CMK (cell line): ENCODE data around the gene ATF7.
"Not testable (repeated sequence)": the region's sequence is repeated elsewhere in the genome, so short reads cannot be mapped to it uniquely, and the experiment has no call there.

Experiments
- DNase-seq: peaks from one replicate; pipeline ENCODE4 v3.0.0-alpha.2; 2010; ENCODE audit warnings: low read depth

ATF7 gene

DNA sequence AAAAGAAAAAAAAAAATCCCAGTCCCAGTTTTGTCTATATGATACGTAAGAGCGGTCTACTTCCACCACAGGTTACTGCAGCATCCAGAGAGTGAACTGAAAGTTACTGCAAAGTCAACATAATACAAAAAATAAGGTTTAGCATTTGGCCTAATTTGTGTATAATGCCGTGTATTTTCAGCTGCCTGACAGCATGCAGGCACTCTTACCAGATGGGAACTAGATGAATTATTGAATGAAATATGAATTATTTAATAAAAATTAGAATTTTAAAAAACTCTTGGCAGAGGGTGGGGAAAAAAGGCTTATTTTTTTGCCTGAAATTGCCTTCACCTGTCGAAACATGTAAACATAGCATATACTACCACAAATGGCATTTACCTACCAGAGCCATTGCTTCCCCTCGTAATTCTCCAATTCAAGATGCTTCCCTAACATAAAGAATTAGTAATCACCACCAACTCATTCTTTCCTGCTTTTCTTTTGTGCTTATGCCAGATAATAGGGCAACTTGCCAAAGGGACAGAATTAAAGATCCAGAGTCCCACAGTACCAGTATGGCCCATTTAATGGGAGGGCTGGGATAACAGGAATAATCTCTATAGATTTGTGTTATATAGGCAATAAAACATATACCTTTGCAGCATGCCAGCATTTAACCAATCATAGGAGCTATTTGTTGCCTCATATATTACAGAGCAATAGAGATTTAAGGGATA lies 31.1 kb downstream of the ATF7 start:
- DNase-seq = no peak

DNA sequence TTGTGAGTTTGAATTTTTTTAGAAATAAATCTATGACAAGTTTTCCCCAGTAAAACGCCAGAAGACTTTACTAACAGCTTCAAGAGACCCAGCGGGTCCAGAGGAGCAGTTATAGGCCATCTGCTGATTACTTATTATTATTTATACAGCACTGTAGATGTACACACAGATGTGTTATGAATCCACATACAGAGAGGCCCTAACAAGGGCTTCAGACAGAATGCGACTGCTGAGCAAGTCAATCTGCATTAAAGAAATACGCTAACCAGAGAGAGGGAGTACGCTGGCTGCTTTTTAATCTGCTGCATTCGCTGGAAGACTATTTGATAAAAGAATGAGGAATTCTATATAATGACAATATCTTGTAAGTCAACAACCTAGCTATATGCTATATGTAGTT lies 32.5 kb downstream of the ATF7 start:
- DNase-seq = no peak

DNA sequence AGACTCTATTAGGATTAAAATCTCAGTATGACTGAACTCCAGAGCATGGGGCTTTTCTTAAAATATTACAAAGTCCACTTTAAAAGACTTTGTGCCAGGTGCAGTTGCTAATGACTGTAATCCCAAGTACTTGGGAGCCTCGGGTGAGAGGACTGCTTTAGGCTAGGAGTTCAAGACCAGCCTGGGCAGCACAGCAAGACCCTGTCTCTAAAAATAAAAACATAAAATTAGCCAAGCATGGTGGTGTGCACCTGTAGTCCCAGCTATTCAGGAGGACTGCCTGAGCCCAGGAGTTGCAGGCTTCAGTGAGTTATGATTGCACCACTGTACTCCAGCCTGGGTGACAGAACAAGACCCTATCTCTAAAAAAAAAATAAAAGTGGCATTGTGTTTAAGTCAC lies 33.2 kb downstream of the ATF7 start:
- no peak for DNase-seq

DNA sequence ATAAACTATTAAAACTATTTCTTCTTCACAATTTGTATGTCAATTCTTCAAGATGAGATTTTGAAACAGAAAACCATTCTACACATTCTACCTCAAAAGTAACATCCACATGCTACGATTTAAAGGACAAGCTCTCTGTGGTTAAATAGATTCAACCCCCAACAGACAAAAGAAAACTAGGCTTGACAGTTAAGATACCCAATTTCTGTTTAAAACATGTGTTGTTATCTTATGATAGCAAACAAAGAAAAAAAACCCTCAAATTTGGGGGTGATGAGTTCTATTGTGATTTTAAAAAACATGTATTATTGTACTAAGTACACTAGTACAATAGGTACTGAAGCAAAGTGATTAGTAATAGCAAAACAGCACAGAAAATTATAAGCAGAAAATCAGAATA lies 33.8 kb downstream of the ATF7 start:
- DNase-seq = no peak

DNA sequence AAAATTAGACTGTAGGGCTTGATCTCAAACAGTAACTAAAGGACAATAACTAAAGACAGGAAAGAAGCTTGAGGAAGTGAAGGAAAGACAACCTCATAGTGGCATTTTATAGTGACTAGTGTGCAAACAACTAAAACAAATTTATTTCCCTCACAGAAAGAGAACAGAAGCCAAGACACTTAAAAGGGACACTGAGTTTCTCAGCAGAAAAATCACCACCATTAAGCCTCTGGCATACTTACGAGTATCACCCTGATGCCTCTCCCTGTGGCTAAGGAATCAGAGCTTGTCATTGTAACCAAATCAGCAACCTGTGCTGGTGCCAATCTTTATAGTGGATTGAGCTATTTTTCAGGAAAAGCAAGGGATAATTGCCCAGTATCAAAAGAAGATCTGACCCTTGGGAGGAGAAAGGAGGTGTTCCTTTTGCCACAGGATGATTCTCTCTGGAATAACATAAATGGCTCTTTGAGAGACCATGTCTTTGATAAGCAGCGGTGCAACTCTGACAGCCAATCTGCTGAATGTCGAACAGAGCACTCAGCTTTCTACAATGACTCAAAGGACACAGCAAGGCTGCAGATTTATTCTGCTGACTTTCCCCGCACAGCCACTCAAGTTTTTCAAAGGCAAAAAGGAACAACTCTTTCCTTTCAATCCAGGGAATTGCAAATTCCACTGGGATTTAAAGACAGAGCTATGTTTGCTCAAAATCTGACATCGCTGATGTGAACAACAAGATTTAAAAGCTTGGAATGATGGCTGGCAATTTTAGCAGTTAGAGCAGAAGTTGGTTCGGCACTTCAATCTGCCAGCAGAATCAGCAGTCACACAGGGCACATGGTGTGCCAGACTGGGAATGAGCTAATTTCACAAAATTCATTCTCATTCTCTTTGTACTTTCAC lies 34.6 kb downstream of the ATF7 start:
- no peak for DNase-seq

DNA sequence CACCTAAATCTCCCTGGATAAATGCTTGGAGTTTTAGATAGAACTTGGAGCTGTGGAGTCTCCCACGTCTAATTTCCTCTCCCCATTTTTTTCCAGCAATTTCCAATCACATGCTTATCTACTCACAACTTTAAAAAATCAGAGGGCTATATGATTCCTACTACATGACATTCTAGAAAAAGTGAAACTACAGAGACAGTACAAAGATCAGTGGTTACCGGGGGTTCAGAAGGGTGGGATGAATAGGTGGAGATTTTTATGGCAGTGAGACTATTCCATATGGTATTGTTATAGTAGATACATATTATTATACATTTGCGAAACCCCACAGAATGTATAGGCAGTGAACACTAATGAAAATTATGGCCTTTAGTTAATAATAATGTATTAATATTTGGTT lies 35.5 kb downstream of the ATF7 start:
- DNase-seq = no peak

DNA sequence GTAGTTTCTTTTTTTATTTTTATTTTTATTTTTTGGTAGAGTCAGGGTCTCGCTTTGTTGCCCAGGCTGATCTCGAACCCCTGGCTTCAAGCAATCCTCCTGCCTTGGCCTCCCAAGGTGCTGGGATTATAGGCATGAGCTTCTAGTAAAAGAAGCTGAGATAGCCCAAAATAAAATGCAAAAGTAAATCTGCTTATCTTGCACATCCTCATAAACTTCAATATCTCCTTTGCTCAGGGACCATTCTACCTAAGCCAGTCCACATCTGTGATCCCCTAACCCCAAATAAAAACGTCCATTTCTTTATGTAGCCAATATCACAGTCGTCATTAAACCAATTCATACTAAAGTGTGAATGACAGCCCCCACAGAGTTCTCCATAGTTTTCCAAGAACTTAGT lies 36.3 kb downstream of the ATF7 start:
- no peak for DNase-seq

DNA sequence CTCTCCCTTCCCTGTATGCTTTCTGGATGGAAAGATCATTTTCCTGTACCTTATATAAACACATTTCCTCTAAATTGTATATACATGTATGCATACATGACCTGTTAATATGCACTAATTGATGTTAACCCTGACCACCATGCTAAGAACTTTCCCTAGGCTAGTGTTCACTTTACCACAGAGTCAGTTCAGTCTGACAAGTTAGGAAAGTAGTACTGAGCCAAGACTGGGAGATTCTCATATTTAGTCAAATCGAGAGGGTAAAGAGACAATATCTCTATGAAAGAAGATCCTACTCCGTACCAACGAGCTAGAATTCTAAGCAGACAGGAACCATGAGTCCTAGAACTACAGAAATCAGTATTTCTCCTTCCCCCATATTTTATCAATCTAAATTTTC lies 36.8 kb downstream of the ATF7 start:
- DNase-seq = no peak

DNA sequence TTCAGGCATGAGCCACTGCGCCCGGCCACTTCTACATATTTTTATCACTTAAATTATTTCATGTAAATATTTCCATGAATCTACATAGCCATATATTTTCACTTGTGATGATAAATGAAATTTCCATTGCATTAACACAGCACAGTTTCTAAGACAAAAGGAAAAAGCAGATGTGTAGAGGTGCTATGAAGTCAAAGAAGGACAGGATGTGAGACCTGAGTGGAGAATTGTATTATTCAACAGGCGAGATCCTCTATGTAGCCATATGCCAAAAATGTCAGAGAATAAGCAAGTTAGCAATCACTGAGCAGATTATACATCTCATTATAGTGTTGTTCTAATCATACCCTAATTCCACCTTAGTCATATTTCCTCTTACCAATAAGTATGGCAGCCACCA lies 38.1 kb downstream of the ATF7 start:
- no peak for DNase-seq

DNA sequence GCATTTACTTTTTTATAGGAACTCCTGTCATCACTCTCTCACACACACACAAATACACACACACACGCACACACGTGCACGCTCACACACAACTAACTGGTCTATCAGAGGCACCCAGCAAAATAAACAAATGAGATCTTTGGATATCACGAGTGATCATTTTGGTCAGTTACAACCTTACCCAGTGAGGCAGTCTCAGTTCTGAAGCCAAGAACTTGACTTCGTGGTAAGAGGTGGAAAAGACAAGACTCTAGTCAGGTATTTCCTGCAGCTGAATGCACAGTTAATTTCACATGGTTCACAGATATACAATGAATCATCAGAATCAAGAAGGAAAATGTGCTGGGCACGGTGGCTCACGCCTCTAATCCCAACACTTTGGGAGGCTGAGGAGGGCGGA lies 39.4 kb downstream of the ATF7 start:
- no peak for DNase-seq

DNA sequence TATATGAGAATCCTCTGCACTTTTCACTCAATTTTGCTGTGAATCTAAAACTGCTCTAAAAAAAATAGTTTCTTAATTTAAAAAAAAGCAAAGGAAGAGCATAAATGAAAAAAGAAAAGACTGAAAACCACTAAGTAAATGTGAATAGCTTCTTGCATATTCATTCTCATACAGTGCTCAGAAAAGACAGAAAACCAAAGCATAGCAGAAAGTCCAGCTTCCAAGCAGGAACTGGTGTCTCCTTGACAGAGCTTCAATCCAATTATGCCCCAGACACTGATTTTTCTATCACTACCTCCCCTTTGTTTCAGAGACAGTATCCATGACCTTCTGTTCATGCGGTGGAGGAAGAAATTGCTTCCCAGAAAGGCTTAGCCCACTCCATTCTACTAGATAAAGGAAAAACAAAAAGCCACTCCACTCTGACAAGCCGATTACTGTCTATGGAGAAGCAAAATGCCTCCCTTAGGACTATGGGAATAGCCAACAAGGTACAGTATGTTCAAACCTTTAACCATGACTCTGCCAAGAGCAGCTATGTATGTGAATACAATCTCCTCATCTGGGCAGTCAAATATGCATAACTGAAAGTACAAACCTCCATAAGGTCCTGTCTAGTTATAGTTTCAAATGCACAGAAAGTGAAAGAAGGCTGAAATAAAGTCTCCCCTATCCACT lies 40.6 kb downstream of the ATF7 start:
- no peak for DNase-seq

DNA sequence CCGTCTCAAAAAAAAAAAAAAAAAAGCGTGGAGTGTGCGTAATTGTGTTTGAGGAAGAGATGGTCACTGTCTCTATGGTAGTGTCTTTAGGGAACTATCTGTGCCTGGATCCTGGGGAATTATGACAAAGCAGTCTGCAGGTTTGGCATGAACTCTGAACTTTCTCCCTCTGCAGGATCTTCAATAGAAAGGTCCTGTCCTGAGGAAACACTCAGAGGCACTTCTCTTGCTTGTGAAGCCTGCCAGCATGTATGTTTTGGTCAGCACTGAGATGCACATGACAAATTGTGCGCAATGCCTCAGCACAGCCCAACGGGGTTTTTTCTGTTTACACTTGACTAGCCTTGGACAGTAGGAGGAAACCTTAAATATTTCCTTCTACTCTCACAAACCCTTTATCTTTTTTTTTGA lies 46.6 kb downstream of the ATF7 start:
- no peak for DNase-seq

DNA sequence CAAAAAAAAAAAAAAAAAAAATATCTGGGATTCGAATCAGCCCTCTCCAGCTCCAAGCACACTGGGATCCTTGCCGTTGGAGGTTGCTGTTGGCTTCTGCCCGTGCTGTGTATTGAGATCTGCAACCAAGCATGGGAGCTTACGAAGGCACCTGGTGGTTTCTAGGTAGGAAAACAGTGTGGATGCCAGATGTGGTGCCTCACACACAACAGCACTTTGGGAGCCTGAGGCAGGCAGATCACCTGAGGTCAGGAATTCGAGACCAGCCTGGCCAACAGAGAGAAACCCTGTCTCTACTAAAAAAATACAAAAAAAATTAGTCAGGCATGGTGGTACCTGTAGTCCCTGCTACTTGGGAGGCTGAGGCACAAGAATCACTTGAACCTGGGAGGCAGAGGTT lies 47.4 kb downstream of the ATF7 start:
- DNase-seq = no peak

DNA sequence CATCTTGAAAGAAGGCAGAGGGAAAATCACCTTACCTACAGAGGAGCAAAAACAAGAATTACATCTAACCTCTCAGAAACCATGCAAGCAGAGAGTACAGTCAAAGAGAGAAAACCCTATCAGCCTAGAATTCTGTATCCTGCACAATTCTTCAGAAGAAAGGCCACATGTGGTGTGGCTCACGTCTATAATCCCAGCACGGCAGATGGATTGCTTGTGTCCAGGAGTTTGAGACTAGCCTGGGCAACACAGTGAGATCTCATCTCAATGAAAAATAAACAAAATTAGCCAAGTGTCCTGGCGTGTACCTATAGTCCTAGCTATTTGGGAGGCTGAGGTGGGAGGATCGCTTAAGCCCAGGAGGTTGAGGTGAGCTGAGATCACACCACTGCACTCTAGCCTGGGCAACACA lies 48.2 kb downstream of the ATF7 start:
- DNase-seq = no peak

DNA sequence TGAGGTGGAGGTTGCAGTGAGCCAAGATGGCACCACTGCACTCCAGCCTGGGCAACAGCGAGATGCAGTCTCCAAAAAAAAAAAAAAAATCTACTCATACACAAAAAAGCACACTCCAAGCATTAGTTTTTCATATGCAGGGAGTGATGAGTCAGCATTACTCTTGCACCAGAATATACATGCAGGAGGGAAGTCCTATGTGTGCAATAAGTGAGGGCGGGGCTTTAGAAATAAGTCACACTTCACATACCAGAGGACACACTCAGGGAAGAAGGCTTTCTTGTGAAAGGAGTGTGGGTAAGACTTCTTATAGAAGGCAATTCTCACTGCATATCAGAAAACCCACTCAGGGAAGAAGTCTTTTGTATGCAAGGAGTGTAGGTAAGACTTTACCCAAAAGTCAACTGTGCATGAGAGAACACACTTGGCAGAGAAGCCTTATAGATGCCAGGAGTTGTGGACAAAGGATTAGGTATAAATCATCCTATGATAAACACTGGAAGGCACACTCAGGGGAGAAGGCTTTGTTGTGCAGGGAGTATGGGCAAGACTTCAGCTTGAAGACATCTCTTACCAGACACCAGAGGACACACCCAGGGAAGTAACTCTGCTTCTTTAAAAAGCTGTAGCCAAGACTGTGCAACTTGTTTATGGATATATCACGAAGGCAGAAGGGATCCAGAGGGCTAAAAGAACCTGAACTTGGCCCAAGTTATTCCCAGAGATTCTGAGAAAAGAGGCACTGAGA lies 50.5 kb downstream of the ATF7 start:
- DNase-seq = peak; percentile 9

DNA sequence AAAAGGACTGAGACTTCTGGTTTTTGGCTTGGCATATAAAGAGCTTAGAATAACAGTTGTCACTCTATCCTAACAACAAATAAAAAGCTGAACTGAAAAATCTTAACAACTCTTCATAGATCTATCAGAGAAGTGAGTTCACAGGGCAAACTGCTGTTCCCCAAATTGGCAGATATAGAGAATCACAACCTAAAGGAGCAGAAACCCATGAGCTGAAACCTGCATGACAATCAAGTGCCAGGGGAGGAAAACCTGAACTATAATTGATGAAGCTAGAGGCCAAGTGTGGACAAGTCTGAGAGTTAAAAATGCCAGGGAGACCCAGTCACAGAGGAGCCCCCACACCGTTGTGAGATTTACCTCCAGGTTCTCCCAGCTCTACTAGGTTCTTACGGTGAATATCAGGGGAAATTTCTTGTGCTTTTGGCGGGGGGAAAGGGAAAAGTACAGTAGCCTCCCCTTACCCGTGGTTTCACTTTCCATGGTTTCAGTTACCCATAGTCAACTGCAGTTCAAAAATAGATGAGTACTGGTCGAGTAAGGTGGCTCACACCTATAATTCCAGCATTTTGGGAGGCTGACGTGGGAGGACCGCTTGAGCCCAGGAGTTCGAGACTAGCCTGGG lies 53.9 kb downstream of the ATF7 start:
- no peak for DNase-seq

DNA sequence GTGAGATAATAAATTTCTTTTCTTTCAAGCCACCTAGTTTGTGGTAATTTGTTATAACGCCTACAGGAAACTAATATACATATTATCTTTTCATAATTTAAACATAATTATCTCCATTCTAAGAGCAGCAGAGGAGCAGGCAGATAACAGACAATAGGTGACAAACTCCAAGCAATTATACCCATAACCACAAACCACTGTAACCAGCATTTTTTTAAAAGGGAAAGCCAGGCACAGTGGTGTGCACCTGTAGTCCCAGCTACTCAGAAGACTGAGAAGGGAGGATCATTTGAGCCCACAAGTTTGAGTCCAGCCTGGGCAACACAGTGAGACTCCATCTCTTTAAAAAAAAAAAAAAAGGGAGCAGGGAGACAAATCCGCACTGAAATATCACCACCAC lies 54.9 kb downstream of the ATF7 start:
- DNase-seq = no peak

DNA sequence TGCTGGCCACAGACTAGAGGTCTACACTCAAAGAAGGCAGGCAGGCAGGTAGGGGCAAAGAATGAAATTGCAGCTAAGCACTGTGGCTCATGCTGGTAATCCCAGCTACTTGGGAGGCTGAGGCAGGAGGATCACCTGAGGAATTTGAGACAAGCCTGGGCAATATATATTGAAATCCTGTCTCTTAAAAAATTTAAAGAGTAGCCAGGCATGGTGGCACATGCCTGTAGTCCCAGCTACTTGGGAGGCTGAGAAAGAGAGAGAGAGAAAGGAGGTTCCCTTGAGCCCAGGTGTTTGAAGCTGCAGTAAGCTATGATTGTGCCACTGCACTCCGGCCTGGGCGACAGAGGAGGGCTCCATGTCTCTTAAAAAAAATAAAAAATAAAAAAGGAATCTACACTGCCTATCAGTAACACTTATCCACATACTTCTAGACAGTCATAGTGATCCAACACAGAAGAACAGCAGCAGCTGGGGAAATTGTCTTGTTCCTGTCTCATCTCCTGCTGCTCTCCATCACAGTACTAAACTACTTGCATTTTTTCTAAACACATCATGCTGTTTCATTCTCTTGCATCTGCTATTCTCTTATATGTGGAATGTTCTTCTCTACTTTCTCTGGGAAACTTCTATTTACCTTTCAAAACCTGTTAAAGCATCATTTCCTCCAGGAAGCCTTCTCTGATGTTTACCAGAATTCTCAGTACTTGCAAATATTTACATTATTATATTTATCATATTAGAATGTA lies 57.2 kb downstream of the ATF7 start:
- no peak for DNase-seq

DNA sequence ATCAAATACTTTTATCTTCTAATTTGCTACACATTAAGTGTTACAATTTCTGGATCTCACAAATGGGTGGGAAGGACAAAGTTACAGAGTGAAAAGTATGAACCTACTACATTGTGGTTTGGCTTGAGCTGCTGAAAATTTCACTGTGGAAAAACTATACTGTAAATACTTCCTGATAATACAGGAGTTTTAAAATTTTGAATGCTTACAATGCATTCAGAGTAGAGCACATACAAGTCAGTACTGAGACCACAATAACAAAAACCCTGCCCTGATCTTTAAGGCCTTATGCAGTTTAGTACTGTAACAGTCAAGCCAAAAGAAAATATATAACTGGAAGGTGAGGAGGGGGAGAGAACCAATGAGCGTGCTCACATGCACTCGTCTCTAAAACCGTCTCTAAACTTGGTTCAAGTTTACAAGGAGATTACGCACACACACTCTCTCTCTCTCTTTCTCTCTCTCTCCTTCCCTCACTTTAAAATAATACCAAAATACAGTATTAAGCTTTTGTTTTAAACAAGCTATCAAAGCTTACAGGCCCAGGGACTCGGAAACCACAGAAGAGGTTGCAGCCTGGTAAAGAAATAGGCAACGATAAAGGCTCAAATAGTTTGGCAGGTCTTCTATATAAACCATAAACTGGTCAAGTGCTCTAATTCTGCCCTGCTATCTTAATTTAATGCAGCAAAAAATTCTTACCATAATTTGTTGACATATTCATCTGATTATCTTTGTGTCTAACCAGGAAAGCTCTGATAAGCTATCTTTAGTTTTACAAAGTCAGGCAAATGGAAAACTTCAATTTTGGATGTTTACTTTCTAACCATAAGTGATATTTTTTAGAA lies 58.0 kb downstream of the ATF7 start:
- DNase-seq = no peak

DNA sequence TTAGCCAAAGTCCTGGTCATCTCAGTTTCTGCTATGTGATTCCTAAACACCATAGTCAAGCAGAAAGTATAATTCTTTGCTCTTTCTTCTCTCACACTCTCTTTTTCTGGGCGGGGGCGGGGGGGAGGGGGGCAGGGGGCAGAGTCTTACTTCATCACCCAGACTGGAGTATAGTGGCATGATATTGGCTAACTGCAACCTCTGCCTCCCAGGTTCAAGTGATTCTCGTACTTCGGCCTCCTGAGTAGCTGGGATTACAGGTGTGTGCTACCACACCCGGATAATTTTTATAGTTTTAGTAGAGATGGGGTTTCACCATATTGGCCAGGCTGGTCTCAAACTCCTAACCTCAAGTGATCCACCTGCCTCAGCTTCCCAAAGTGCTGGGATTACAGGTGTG lies 60.8 kb downstream of the ATF7 start:
- DNase-seq = not testable (repeated sequence)
